Lung (tissue), 12 donors: ENCODE results near the gene ARL6IP4. TPM values are rescaled to one million over a fixed set of nuclear protein-coding genes. Genes with fewer than 3 reads are reported as not detected.

ENCODE experiments used
- ATAC-seq: fragments of 200-7000 bp; cut with Tn5 transposase; one replicate; pipeline ENCODE4 v1.9.1; 2020; ENCODE audit warnings: moderate number of reproducible peaks; ENCODE audit not compliant: insufficient read depth, low FRiP score
- DNase-seq, 3 donors: peaks; one replicate each; pipeline ENCODE4 v3.0.0-alpha.2; 2013 to 2017
- H3K27ac ChIP-seq, 2 donors: one replicate each; pipeline ENCODE4 v1.5.1; 2013; ENCODE audit warnings: mild to moderate bottlenecking in 2 of 2, moderate library complexity in 2 of 2, control low read depth in 1 of 2, inconsistent platforms in 1 of 2, low read depth in 1 of 2, low read length in 1 of 2
- H3K27me3 ChIP-seq, 3 donors: one replicate each; pipeline ENCODE4 v1.5.1; 2013; ENCODE audit warnings: low read length in 2 of 3; ENCODE audit not compliant: control insufficient read depth in 3 of 3, insufficient read depth in 3 of 3
- H3K36me3 ChIP-seq, 4 donors: one replicate each; pipeline ENCODE4 v1.5.1; 2013; ENCODE audit warnings: low read length in 4 of 4, mild to moderate bottlenecking in 1 of 4, moderate library complexity in 1 of 4; ENCODE audit not compliant: control insufficient read depth in 4 of 4, insufficient read depth in 4 of 4
- H3K4me1 ChIP-seq, 5 donors: one replicate each; pipeline ENCODE4 v1.5.1; 2013; ENCODE audit warnings: low read length in 5 of 5, mild to moderate bottlenecking in 2 of 5, moderate library complexity in 1 of 5; ENCODE audit not compliant: control insufficient read depth in 5 of 5, insufficient read depth in 5 of 5
- H3K4me3 ChIP-seq: one replicate; pipeline ENCODE4 v1.5.1; 2013; ENCODE audit warnings: mild to moderate bottlenecking, control low read depth, moderate library complexity
- H3K9ac ChIP-seq, 2 donors: one replicate each; pipeline ENCODE4 v1.5.1; 2013; ENCODE audit warnings: low read length in 2 of 2, control low read depth in 1 of 2; ENCODE audit not compliant: insufficient read depth in 1 of 2
- H3K9me3 ChIP-seq, 4 donors: one replicate each; pipeline ENCODE4 v1.5.1; 2013; ENCODE audit warnings: low read length in 3 of 4, mild to moderate bottlenecking in 1 of 4, moderate library complexity in 1 of 4; ENCODE audit not compliant: control insufficient read depth in 4 of 4, insufficient read depth in 3 of 4
- CTCF ChIP-seq: IDR thresholded peaks from 2 replicates; pipeline ENCODE4 v1.5.1; 2012; ENCODE audit warnings: mild to moderate bottlenecking; ENCODE audit errors: control extremely low read depth, extremely low read depth
- WGBS, 2 donors: extraction: QIAGEN DNeasy Blood & Tissue Kit; methylation state at CpG; one replicate each; pipeline ENCODE4 v1.1.7; 2013; 5-methylcytosine and 5-hydroxymethylcytosine counted together
- polyA plus RNA-seq, 2 donors: library from polyadenylated mRNA; stranded (reverse); fragments of 200-250 nt; gene quantifications; one replicate each; pipeline ENCODE4 v1.2.1, GENCODE V29; 2013
- total RNA-seq, 2 donors: library from RNA; depleted of rRNA in 1 of 2; stranded (reverse); fragments of >200 nt in 1 of 2; gene quantifications; one replicate each; pipeline ENCODE4 v1.2.1, GENCODE V29; 2014 to 2021
- donor health status: control.
- donor health status: control.
- donor health status: Bipolar disorder and iron deficiency.
- donor health status: healthy.
- donor health status: DM: yes; HTN: yes; CAD: no.

The ARL6IP4 gene
- total and polyA plus RNA-seq, 4 donors: 83.6 to 354 (median 192) TPM

GRCh38 chr12:123027726-123028445 is 47.4 kb downstream of the ARL6IP4 start:
- Histone ChIP-seq H3K27ac (no peak overlapping the region), H3K4me3 (no peak overlapping the region), H3K4me1 (peaks cover 0 to 2% (median 0%) of the 10 kb centered on the region in 5 donors), H3K36me3 (peaks cover 0 to 23% (median 0%) of the 10 kb centered on the region in 4 donors), H3K9ac (no peak overlapping the region), H3K27me3 (no peaks in the 10 kb centered on the region), H3K9me3 (no peaks in the 10 kb centered on the region)
- ATAC-seq: no peak
- DNase-seq: no peak
- TF ChIP-seq CTCF: no peak
- 83 to 87% methylated on average over 19 of the region's 19 CpGs for WGBS, 2 donors

- Histone ChIP-seq H3K9ac (no peak overlapping the region), H3K27ac (no peak overlapping the region), H3K4me1 (peaks cover 0 to 8% (median 0%) of the 10 kb centered on the region in 5 donors), H3K27me3 (no peaks in the 10 kb centered on the region), H3K4me3 (no peak overlapping the region), H3K9me3 (no peaks in the 10 kb centered on the region), H3K36me3 (peaks cover 0 to 27% (median 0%) of the 10 kb centered on the region in 4 donors)
- ATAC-seq (no peak), DNase-seq (no peak)
- TF ChIP-seq CTCF: no peak
- 67 to 79% methylated on average over 7 of the region's 7 CpGs for WGBS, 2 donors
Measured at GRCh38 chr12:123028475-123028874, 48.0 kb downstream of the ARL6IP4 start.

- Histone ChIP-seq H3K4me3 (no peak overlapping the region), H3K4me1 (peaks cover 0 to 11% (median 0%) of the 10 kb centered on the region in 5 donors), H3K36me3 (peaks cover 0 to 31% (median 0%) of the 10 kb centered on the region in 4 donors), H3K9me3 (no peaks in the 10 kb centered on the region), H3K27ac (no peak overlapping the region), H3K9ac (no peak overlapping the region), H3K27me3 (no peaks in the 10 kb centered on the region)
- no peak for TF ChIP-seq CTCF
- ATAC-seq (no peak), DNase-seq (no peak)
Measured at GRCh38 chr12:123029550-123029949, 49.1 kb downstream of the ARL6IP4 start.

GRCh38 chr12:123030686-123031085 is 50.2 kb downstream of the ARL6IP4 start:
- WGBS, 2 donors: 73 to 82% methylated on average over 1 of the region's 1 CpG
- Histone ChIP-seq H3K4me3 (no peak overlapping the region), H3K9ac (no peak overlapping the region), H3K27me3 (no peaks in the 10 kb centered on the region), H3K36me3 (peaks cover 0 to 31% (median 0%) of the 10 kb centered on the region in 4 donors), H3K9me3 (no peaks in the 10 kb centered on the region), H3K4me1 (peaks cover 0 to 11% (median 0%) of the 10 kb centered on the region in 5 donors), H3K27ac (no peak overlapping the region)
- DNase-seq: no peak
- ATAC-seq: no peak
- no peak for TF ChIP-seq CTCF
